Small intestine (tissue), 7 donors: ENCODE data around the gene SLC6A2. TPM values are rescaled to one million over a fixed set of nuclear protein-coding genes. Genes with fewer than 3 reads are reported as not detected.

Experiments used
- DNase-seq, 2 donors: peaks; one replicate each; pipeline versions ENCODE4 v3.0.0 to v3.0.0-alpha.2; 2013
- FAIRE-seq: peaks from 2 replicates; lab custom pipeline; 2012; peaks lifted over from hg19 to GRCh38; lab: Jason Lieb, UNC
- H3K27ac ChIP-seq, 3 donors: one replicate each; pipeline ENCODE4 v1.5.1; 2013; ENCODE audit warnings: low read length in 2 of 3, mild to moderate bottlenecking in 2 of 3, control low read depth in 1 of 3, inconsistent platforms in 1 of 3, low read depth in 1 of 3, moderate library complexity in 1 of 3
- H3K27me3 ChIP-seq, 3 donors: one replicate each; pipeline ENCODE4 v1.6.1; 2013; ENCODE audit warnings: low read length in 3 of 3, inconsistent platforms in 1 of 3; ENCODE audit not compliant: control insufficient read depth in 3 of 3, insufficient read depth in 3 of 3
- H3K36me3 ChIP-seq, 3 donors: one replicate each; pipeline ENCODE4 v1.6.1; 2013; ENCODE audit warnings: low read length in 3 of 3, inconsistent platforms in 1 of 3, low read depth in 1 of 3, mild to moderate bottlenecking in 1 of 3, moderate library complexity in 1 of 3; ENCODE audit not compliant: control insufficient read depth in 3 of 3, insufficient read depth in 2 of 3
- H3K4me1 ChIP-seq, 3 donors: one replicate each; pipeline ENCODE4 v1.6.1; 2013; ENCODE audit warnings: low read length in 2 of 3, inconsistent platforms in 1 of 3, low read depth in 1 of 3, mild to moderate bottlenecking in 1 of 3, moderate library complexity in 1 of 3; ENCODE audit not compliant: control insufficient read depth in 3 of 3, insufficient read depth in 2 of 3
- H3K4me3 ChIP-seq, 3 donors: one replicate each; pipeline ENCODE4 v1.5.1; 2013; ENCODE audit warnings: low read length in 3 of 3, control low read depth in 1 of 3, inconsistent platforms in 1 of 3, low read depth in 1 of 3, mild to moderate bottlenecking in 1 of 3, moderate library complexity in 1 of 3
- H3K9me3 ChIP-seq, 2 donors: one replicate each; pipeline ENCODE4 v1.6.1; 2013; ENCODE audit warnings: low read depth in 1 of 2, low read length in 1 of 2; ENCODE audit not compliant: control insufficient read depth in 2 of 2, insufficient read depth in 1 of 2
- WGBS, 3 donors: extraction: QIAGEN DNeasy Blood & Tissue Kit; methylation state at CpG; one replicate each; pipeline ENCODE4 v1.1.7; 2013; 5-methylcytosine and 5-hydroxymethylcytosine counted together
- polyA plus RNA-seq, 4 donors: library from polyadenylated mRNA; stranded (reverse) in 3 of 4; unstranded in 1 of 4; fragments of 200-250 nt in 3 of 4; fragments of 120-200 nt in 1 of 4; gene quantifications; one replicate each; pipeline versions ENCODE4 v1.2.1 to v1.2.3, GENCODE V29; 2013
- donor health status: healthy with polysubstance abuse.
- donor health status: control.
- donor health status: control.
- donor health status: Bipolar disorder and iron deficiency.
- donor health status: healthy.

Gene SLC6A2
- polyA plus RNA-seq, 4 donors = 0.22 TPM; not detected in 3

DNA sequence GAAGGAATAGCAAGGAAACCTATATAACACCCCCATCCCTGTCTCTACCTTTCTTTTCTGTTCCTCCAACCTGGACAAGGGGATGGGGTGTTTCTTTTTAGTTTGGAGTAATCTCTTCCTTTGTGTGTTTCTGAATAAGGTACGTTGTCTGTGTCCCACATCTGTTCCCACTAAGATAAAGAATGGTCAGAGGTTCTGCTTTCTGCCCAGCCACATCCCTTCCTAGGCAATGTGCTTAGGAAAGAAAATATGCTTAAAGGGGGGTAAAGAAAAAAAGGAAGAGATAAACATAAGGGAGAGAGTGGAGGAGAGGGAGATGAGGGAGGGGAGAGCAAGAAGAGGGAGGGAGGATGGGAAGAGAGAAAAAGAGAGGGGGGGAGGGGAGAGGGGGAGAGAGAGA lies 35.1 kb downstream of the SLC6A2 start:
- Histone ChIP-seq H3K4me1 (no peaks in the 10 kb centered on the region), H3K4me3 (no peak overlapping the region), H3K27ac (no peak overlapping the region), H3K36me3 (no peaks in the 10 kb centered on the region), H3K9me3 (peaks cover 0 to 4% of the 10 kb centered on the region in 2 donors), H3K27me3 (peaks cover 0 to 2% (median 0%) of the 10 kb centered on the region in 3 donors)
- DNase-seq = no peak
- 8 to 37% (median 21%) methylated on average over 1 of the region's 1 CpG for WGBS, 3 donors
- no peak for FAIRE-seq

DNA sequence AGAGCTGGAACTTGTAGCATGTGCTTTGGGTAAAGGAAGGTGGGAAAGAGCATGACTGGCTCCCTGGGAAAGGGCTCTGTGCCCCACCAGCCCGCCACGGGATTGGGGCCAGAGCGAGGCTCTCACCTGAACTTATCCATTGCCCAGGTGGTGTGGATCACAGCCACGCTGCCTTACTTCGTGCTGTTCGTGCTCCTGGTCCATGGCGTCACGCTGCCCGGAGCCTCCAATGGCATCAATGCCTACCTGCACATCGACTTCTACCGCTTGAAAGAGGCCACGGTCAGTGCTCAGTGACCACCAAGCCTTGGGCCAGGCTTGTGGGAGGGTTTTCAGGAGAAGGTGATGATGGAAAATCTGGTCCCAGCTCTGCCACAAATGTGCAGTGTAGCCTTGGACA lies 36.0 kb downstream of the SLC6A2 start:
- H3K4me3 ChIP-seq = no peak overlapping the region
- 89 to 91% (median 90%) methylated on average over 12 of the region's 12 CpGs for WGBS, 3 donors
- H3K27me3 ChIP-seq = no peaks in the 10 kb centered on the region
- no peaks in the 10 kb centered on the region for H3K4me1 ChIP-seq
- no peak for DNase-seq
- H3K9me3 ChIP-seq = no peaks in the 10 kb centered on the region
- no peak for FAIRE-seq
- H3K36me3 ChIP-seq = no peaks in the 10 kb centered on the region
- no peak overlapping the region for H3K27ac ChIP-seq

DNA sequence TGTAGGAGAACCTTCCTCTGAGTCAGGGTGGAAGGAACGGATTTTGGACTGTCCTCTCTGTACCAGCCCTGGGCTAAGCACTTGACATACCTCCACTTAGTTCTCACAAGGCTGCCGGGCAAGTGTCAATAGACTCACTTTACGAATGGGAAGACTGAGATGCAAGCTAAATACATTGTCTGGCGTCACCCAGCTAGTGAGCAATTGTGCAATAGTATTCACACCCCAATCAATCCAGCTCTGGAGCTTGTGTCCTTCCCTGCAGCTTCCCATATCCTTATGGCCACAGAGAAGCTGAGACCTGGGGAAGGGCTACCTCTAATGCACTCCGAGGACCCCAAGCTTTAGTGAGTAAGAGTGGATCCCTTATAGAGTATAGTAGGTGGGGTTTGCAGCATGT lies 39.8 kb downstream of the SLC6A2 start:
- whole genome bisulfite sequencing, 3 donors = 76 to 78% (median 77%) methylated on average over 5 of the region's 5 CpGs
- DNase-seq = no peak
- Histone ChIP-seq H3K27me3 (no peaks in the 10 kb centered on the region), H3K4me3 (no peak overlapping the region), H3K9me3 (no peaks in the 10 kb centered on the region), H3K36me3 (no peaks in the 10 kb centered on the region), H3K4me1 (no peaks in the 10 kb centered on the region), H3K27ac (no peak overlapping the region)
- FAIRE-seq = no peak

DNA sequence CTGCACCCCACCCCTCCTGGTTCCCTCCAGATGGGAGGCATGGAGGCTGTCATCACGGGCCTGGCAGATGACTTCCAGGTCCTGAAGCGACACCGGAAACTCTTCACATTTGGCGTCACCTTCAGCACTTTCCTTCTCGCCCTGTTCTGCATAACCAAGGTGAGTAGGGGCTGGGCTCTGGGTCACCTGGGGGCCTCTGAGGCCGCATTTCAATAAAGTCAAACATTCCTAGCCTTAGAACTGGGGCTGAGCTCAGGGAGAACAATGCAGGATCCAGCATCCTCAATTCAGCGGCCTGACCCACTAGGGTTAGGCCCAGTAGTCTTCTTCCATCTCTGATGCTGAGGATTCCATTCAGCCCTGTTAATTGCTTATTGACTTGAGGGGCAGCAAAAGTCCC lies 42.1 kb downstream of the SLC6A2 start:
- no peaks in the 10 kb centered on the region for H3K27me3 ChIP-seq
- no peaks in the 10 kb centered on the region for H3K4me1 ChIP-seq
- H3K36me3 ChIP-seq = no peaks in the 10 kb centered on the region
- DNase-seq = no peak
- no peak for FAIRE-seq
- 65 to 72% (median 69%) methylated on average over 7 of the region's 7 CpGs for WGBS, 3 donors
- H3K9me3 ChIP-seq = no peaks in the 10 kb centered on the region
- H3K27ac ChIP-seq = no peak overlapping the region
- H3K4me3 ChIP-seq = no peak overlapping the region

DNA sequence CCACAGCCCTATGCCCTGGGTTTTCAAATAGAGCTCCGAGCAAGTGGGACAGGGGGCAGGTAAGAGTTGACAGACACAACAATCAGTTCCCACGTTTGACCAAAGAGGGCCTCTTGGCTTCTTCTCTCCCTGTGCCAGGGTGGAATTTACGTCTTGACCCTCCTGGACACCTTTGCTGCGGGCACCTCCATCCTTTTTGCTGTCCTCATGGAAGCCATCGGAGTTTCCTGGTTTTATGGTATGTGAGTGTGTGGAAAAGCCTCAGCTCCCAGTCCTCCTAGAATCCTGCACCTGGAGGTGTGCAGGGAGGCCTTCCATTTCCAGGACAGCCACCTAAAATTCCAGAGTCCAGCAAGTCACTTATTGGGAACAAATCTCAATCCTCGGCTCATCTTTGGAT lies 42.5 kb downstream of the SLC6A2 start:
- FAIRE-seq = no peak
- 66 to 78% (median 67%) methylated on average over 6 of the region's 6 CpGs for WGBS, 3 donors
- no peak for DNase-seq
- H3K27ac ChIP-seq = no peak overlapping the region
- H3K27me3 ChIP-seq = no peaks in the 10 kb centered on the region
- H3K36me3 ChIP-seq = no peaks in the 10 kb centered on the region
- H3K4me1 ChIP-seq = no peaks in the 10 kb centered on the region
- H3K9me3 ChIP-seq = no peaks in the 10 kb centered on the region
- no peak overlapping the region for H3K4me3 ChIP-seq

DNA sequence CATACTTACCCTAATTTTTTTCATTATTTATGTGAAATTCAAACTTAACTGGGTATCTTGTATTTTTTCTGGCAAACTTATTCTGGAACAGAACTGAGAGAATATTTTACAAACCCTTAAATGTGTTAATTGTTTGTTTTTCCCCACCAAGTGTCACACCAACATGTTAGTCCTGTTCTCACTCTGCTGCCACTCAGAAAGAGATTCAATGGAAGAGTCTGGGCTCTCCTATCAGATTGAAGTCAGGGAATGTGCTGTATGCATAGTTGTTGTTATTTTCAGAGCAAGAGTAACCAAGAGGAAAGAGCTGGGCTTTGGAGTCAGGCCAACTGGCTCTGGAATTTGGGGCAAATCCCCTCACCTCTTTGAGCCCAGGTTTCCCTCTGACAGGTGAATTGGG lies 43.2 kb downstream of the SLC6A2 start:
- no peaks in the 10 kb centered on the region for H3K27me3 ChIP-seq
- H3K4me3 ChIP-seq = no peak overlapping the region
- FAIRE-seq = no peak
- DNase-seq = no peak
- no peaks in the 10 kb centered on the region for H3K36me3 ChIP-seq
- no peak overlapping the region for H3K27ac ChIP-seq
- H3K9me3 ChIP-seq = no peaks in the 10 kb centered on the region
- H3K4me1 ChIP-seq = no peaks in the 10 kb centered on the region

DNA sequence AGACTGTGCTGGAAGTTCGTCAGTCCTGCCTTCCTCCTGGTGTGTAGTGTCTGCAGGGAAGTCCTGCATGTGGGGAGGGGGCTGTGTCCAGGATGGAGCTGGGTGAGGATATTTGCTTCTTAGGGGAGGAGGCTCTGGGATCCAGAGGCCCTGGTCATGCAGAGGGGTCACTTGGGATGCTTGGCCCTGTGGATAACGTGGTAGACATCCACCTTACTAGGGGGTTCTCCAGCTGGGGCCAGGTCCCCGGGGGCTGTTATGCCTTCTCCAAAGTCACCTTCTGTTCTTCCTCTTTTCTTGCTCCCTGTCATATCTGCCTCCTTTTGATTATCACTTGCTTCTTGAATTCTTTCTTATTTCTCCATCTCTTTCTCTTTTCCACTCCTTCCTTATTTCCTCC lies 43.8 kb downstream of the SLC6A2 start:
- no peak overlapping the region for H3K4me3 ChIP-seq
- H3K27me3 ChIP-seq = no peaks in the 10 kb centered on the region
- H3K36me3 ChIP-seq = no peaks in the 10 kb centered on the region
- H3K27ac ChIP-seq = no peak overlapping the region
- no peaks in the 10 kb centered on the region for H3K4me1 ChIP-seq
- no peak for FAIRE-seq
- H3K9me3 ChIP-seq = no peaks in the 10 kb centered on the region
- DNase-seq = no peak
- 74 to 83% (median 77%) methylated on average over 3 of the region's 3 CpGs for WGBS, 3 donors

DNA sequence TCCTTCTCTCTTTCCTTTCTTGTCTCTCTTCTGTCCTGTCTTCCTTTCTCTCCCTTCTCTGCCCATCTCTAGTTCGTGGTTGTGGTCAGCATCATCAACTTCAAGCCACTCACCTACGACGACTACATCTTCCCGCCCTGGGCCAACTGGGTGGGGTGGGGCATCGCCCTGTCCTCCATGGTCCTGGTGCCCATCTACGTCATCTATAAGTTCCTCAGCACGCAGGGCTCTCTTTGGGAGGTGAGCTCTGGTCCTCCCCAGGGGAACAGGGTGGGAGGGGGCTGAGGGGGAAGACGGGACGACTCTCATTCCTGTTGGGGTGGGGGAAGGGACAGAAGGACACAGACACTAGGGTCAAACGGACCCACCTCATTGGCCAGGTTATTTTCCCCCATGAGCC lies 44.3 kb downstream of the SLC6A2 start:
- no peak overlapping the region for H3K27ac ChIP-seq
- H3K36me3 ChIP-seq = no peaks in the 10 kb centered on the region
- no peaks in the 10 kb centered on the region for H3K4me1 ChIP-seq
- H3K27me3 ChIP-seq = no peaks in the 10 kb centered on the region
- DNase-seq (no peak), FAIRE-seq (no peak)
- no peak overlapping the region for H3K4me3 ChIP-seq
- no peaks in the 10 kb centered on the region for H3K9me3 ChIP-seq
- 71 to 77% (median 76%) methylated on average over 10 of the region's 10 CpGs for WGBS, 3 donors

DNA sequence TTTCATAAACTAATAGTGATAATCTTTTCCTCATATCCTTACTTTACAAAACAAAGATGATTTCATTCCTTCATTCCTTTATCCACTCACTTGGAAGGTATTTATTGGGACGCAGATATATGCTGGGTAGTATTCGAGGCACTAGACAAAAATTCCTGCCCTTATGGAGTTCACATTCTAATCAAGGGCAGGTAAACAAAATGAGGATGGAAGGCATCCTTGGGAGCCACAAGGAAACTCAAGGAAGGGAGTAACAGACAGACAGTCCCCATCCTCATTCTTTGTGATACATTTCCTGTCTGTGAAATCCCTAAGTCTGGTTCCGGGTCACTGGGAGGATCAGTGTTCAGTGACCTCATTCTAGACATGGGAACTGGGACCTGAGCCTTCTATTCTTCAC lies 45.2 kb downstream of the SLC6A2 start:
- FAIRE-seq = no peak
- no peak for DNase-seq
- 82 to 89% (median 88%) methylated on average over 3 of the region's 3 CpGs for WGBS, 3 donors
- H3K4me3 ChIP-seq = no peak overlapping the region
- no peak overlapping the region for H3K27ac ChIP-seq
- H3K36me3 ChIP-seq = no peaks in the 10 kb centered on the region
- no peaks in the 10 kb centered on the region for H3K9me3 ChIP-seq
- H3K4me1 ChIP-seq = no peaks in the 10 kb centered on the region
- no peaks in the 10 kb centered on the region for H3K27me3 ChIP-seq
